ENCODE measurements around the gene PMIS2.

Gene PMIS2

GRCh38 chr19:35585848-35586247 lies at the start of gene PMIS2:
PMIS2 (plus strand) TSS chr19:35586173; CDS start chr19:35586260, 87 bp downstream.
- ATAC-seq = peak in 1 of 2 donors; percentile 43

- no peak for ATAC-seq
These were observed 46.7 kb upstream of the PMIS2 start for GRCh38 chr19:35539314-35539713.

- no peak for ATAC-seq
These were observed 46.1 kb upstream of the PMIS2 start for GRCh38 chr19:35539850-35540249.

GRCh38 chr19:35540356-35540927 lies 45.5 kb upstream of the PMIS2 start:
- no peak for ATAC-seq

GRCh38 chr19:35542209-35542608 lies 43.8 kb upstream of the PMIS2 start:
- no peak for ATAC-seq

- no peak for ATAC-seq
These were observed 42.5 kb upstream of the PMIS2 start for GRCh38 chr19:35543280-35544109.

- ATAC-seq = no peak
These were observed 41.7 kb upstream of the PMIS2 start for GRCh38 chr19:35544110-35544802.

GRCh38 chr19:35545001-35545854 lies 40.7 kb upstream of the PMIS2 start, which contains the start of gene TMEM147:
TMEM147 (plus strand) TSS chr19:35545626; CDS start chr19:35545740, 114 bp downstream.
- peak; percentile 77 to 78 for ATAC-seq

GRCh38 chr19:35545855-35546381 lies 40.1 kb upstream of the PMIS2 start:
- peak; percentile 84 to 86 for ATAC-seq

GRCh38 chr19:35546532-35546931 lies 39.4 kb upstream of the PMIS2 start:
- ATAC-seq = no peak

- no peak for ATAC-seq
These were observed 36.7 kb upstream of the PMIS2 start for GRCh38 chr19:35549174-35549788.

GRCh38 chr19:35549879-35550523 lies 36.0 kb upstream of the PMIS2 start:
- no peak for ATAC-seq

- no peak for ATAC-seq
These were observed 34.7 kb upstream of the PMIS2 start for GRCh38 chr19:35551091-35551810.

- no peak for ATAC-seq
These were observed 33.2 kb upstream of the PMIS2 start for GRCh38 chr19:35552534-35553384.

GRCh38 chr19:35553385-35554000 lies 32.5 kb upstream of the PMIS2 start:
- no peak for ATAC-seq

- no peak for ATAC-seq
These were observed 31.9 kb upstream of the PMIS2 start for GRCh38 chr19:35554076-35554475.

GRCh38 chr19:35555301-35556005 lies 30.5 kb upstream of the PMIS2 start:
- no peak for ATAC-seq

- no peak for ATAC-seq
These were observed 29.9 kb upstream of the PMIS2 start for GRCh38 chr19:35556025-35556590.
